Subcutaneous adipose tissue (tissue), 4 donors: ENCODE measurements around the gene MEAK7. TPM values are rescaled to one million over a fixed set of nuclear protein-coding genes. Genes with fewer than 3 reads are reported as not detected.

ENCODE experiments used
- total RNA-seq, 4 donors: library from RNA; depleted of rRNA; stranded (reverse); fragments of >200 nt; gene quantifications; one replicate each; pipeline ENCODE4 v1.1.0, GENCODE V29; 2016
- TF ChIP-seq, protein P1 (sequence below): fragments of 450-650 bp; IDR thresholded peaks from one replicate; pipeline ENCODE4 v1.5.1; 2016; ENCODE audit warnings: low read depth, mild to moderate bottlenecking, control low read depth, antibody characterized with exemption, moderate library complexity

The MEAK7 gene
- total RNA-seq, 4 donors from 2014 or later: 4.2 to 14.3 (median 11.8) TPM

DNA sequence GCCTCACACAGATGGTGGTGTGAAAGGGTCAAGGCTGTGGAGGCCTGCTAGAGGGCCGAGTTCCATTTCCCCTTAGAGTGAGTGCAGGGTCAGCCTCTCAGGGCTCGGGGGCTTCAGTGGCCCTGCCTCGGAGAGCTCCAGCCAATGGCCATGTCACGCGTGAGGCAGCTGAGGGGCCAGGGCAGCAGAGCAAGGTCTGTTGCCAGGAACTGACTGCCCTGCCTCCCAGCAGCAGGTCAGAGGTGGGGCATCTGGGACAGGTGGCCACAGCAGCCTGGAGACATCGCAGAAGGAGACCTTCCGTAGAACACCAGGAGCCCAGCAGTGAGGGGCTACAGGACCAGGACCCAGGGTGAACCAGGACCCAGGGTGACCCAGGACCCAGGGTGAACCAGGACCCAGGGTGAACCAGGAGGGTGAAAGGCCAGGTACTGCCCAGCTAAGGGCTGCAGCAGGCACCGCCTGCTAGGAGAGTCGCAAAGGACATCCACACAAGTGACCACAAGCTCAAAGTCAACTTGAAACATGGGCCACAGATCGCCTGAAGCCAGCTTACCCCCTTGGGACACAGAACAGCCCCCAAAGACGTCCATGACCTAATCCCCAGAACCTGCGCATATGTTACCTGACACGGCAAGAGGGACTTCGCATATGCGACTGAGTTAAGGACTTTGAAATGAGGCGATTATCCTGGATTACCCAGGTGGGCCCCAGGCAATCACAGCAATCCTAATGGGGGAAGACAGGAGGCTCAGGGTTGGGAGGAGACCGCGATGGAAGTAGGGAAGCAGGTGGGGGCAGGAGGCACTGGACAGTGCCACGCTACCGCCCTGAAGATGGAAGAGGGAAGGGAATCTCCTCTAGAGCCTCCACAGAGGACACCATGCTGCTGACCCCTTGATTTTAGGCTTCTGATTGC lies 4.8 kb upstream of the MEAK7 start:
- TF ChIP-seq, protein P1, sequence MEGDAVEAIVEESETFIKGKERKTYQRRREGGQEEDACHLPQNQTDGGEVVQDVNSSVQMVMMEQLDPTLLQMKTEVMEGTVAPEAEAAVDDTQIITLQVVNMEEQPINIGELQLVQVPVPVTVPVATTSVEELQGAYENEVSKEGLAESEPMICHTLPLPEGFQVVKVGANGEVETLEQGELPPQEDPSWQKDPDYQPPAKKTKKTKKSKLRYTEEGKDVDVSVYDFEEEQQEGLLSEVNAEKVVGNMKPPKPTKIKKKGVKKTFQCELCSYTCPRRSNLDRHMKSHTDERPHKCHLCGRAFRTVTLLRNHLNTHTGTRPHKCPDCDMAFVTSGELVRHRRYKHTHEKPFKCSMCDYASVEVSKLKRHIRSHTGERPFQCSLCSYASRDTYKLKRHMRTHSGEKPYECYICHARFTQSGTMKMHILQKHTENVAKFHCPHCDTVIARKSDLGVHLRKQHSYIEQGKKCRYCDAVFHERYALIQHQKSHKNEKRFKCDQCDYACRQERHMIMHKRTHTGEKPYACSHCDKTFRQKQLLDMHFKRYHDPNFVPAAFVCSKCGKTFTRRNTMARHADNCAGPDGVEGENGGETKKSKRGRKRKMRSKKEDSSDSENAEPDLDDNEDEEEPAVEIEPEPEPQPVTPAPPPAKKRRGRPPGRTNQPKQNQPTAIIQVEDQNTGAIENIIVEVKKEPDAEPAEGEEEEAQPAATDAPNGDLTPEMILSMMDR: no peak

DNA sequence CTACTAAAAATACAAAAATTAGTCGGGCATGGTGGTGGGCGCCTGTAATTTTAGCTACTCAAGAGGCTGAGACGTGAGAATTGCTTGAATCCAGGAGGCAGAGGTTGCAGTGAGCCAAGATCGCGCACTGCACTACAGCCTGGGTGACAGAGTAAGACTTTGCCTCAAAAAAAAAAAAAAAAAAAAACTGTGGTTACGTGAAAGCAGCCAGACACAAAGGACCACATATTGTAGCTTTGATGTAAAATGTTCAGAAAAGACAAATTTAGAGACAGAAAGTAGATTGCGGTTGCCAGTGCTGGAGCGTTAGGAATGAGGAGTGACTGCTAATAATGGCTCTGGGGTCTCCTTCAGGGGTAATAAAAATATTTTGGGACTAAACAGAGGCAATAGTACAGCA lies 4.0 kb upstream of the MEAK7 start:
- TF ChIP-seq, protein P1: no peak

DNA sequence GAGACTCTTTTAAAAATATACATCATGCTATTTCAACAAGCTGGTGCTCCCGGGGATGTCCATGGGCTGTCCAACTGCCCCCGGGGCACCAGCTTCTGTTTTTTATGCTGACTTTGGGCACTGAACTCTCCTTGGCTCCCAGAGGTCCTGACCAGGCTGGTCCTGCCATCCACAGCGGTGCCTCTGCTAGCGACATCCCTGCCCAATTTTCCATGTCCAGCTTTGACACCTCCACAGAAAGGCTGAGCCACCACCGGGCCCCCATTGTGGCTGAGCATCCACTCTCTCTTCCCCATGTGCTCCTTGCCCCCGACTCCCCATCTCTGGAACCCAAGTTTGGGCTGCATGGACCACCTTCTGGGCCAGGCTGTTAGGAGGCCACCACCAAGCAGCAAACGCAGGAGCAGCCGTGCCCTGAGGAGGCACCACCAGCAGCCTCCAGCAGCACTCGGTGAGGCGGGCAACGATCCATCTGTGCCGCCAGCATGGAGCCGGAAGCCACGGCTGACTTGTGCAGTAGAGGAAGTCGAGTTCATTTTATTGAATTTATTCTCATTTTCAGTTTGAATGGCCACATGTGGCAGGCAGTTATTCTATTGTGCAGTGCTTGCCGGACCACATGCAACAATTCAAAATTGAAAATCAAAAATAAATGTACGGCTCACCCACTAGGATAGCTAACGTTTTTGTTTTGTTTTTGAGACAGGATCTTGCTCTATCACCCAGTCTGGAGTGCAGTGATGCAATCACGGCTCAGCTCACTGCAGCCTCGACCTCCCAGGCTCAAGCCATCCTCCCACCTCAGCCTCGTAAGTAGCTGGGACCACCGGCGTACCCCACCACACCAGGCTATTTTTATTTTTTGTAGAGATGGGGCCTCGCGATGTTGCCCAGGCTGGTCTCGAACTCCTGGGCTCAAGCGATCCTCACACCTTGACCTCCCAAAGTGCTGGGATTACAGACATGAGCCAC lies 2.8 kb upstream of the MEAK7 start:
- TF ChIP-seq, protein P1: no peak

DNA sequence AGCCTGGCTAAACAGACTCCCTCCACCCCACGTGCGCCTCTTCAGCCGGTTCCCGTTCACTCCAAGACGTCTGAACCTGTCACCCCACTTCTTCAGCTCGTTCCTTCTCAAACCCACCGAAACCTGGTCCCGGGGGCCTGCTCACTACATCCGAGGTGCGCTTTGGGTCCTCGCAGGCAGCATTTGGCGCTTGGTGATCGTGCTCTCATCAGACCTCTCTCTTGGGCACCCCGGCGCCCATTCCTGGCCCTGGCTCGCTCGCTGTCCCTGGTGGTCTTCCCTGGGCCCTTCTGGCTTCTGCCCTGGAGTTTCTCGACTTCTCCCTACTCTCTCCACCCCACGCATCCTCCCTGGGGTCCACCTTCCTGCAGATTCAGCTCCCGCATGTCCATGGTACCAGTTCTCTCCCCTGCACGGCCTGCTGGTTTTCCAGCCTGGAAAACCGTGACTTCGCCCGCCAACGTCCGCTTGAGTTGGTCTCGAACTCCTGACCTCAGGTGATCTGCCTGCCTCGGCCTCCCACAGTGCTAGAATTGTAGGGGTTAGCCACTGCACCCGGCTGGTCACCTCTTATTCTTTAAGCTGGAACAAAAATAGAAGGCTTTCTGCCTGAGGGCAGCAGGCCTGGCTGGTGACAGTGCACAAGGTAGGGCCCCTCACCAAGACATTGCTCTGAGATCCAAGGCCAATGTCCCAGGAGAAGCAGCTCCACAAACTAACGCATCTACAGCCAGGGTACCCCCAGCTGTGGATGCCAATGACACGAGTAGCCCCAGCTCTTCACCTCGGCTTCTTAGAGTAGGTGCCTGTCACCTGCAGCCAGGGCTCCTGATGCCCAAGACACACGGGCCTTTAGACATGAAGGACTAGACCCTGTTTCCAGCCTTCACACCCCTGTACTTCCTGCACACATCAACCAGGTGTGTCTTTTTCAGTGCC lies 1.1 kb upstream of the MEAK7 start:
- TF ChIP-seq, protein P1: no peak

DNA sequence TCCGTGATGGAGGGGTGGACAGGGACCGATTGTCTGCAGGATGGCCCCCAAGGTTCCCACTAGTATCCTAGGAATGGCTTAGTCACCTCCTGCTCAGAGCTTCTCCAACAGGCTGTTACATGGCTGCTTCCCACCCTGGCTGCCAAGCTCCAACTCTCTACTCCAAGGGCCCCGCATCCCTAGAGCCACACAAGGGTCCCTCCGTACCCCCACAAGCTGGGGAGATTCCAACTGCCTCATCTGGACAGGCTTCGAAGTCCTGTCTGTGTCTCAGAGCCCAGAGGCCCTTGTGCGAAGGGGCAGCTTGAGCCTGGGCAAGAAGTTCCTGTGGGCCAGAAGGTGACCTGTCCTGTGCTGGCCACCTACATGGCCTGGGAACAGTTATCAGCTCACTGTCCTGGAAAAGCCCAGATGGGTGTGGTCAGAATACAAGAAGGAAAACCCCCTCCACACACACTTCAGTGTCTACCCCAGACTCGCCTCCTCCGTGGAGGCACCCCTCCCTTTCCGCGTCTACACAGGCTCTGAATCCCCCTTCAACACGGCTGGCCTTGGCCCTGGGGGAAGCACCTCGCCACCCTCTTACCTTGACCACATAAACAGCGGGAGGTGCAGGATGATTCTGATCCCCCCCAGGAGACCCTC lies 586 bp downstream of the MEAK7 start:
- TF ChIP-seq, protein P1: no peak

DNA sequence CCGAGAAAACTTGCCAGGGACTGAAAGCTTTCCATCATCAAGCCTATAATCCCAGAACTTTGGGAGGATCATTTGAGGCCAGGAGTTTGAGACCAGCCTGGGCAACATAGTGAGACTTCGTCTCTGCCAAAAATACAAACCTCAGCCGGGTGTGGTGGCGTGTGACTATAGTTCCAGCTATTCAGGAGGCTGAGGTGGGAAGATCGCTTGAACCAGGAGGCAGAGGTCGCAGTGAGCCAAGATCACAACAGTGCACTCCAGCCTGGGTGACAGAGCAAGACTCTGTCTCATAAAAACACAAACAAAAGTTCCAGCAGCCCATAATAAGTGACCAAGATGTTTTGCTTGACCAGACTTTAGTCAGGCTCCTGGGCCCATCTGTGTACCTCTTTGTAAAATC lies 1.9 kb downstream of the MEAK7 start:
- TF ChIP-seq, protein P1: no peak
